RWPE2 (cell line): ENCODE measurements around the gene FUBP3.

ENCODE experiments used
- ATAC-seq: fragments of 200-7000 bp; cut with Tn5 transposase; 3 replicates; pipeline ENCODE4 v1.9.1; 2021; ENCODE audit warnings: low read depth
- DNase-seq: peaks from one replicate; pipeline ENCODE4 v3.0.0-alpha.2; 2020; ENCODE audit warnings: low spot score
- H3K27ac ChIP-seq: fragments of 450-650 bp; 2 replicates; pipeline ENCODE4 v1.5.1; 2017; ENCODE audit warnings: mild to moderate bottlenecking; ENCODE audit not compliant: poor library complexity, severe bottlenecking
- H3K27me3 ChIP-seq: fragments of 250-450 bp; sonication (Bioruptor Pico); 2 replicates; pipeline ENCODE4 v1.5.1; 2021; ENCODE audit warnings: mild to moderate bottlenecking, moderate library complexity; ENCODE audit not compliant: insufficient read depth, poor library complexity, severe bottlenecking
- H3K36me3 ChIP-seq: fragments of 250-450 bp; sonication (Bioruptor Pico); 2 replicates; pipeline ENCODE4 v1.5.1; 2020; ENCODE audit warnings: low read depth, mild to moderate bottlenecking, moderate library complexity
- H3K4me1 ChIP-seq: fragments of 250-450 bp; sonication (Bioruptor Pico); 2 replicates; pipeline ENCODE4 v1.5.1; 2021; ENCODE audit warnings: mild to moderate bottlenecking, moderate library complexity; ENCODE audit not compliant: insufficient read depth, poor library complexity, severe bottlenecking
- H3K4me3 ChIP-seq: fragments of 250-450 bp; sonication (Bioruptor Pico); 2 replicates; pipeline ENCODE4 v1.5.1; 2021; ENCODE audit warnings: mild to moderate bottlenecking, moderate library complexity; ENCODE audit not compliant: severe bottlenecking
- H3K9me3 ChIP-seq: fragments of 250-450 bp; sonication (Bioruptor Pico); 2 replicates; pipeline ENCODE4 v1.5.1; 2021; ENCODE audit warnings: mild to moderate bottlenecking, moderate library complexity; ENCODE audit not compliant: severe bottlenecking
- CTCF ChIP-seq: fragments of 450-650 bp; IDR thresholded peaks from one replicate; pipeline ENCODE4 v1.5.1; 2017; ENCODE audit warnings: mild to moderate bottlenecking, moderate library complexity; ENCODE audit not compliant: poor library complexity, severe bottlenecking

FUBP3 gene

GRCh38 chr9:130578865-130579737 is at the start of gene FUBP3:
Gene FUBP3 (plus strand): TSS chr9:130579577. CDS start chr9:130579681, 104 bp downstream.
- no peaks in the 10 kb centered on the region for H3K4me1 ChIP-seq
- ATAC-seq (peak; percentile 89), DNase-seq (peak; percentile 93)
- H3K27me3 ChIP-seq: no peaks in the 10 kb centered on the region
- H3K4me3 ChIP-seq: peak within 1 kb of the TSS; percentile 78
- peak within 1 kb of the TSS; percentile 87 for H3K27ac ChIP-seq
- no peak for TF ChIP-seq CTCF
- peaks cover 25% of the 10 kb centered on the region for H3K36me3 ChIP-seq
- H3K9me3 ChIP-seq: no peaks in the 10 kb centered on the region

- Histone ChIP-seq H3K4me1 (peaks cover 10% of the 10 kb centered on the region), H3K9me3 (no peaks in the 10 kb centered on the region), H3K27me3 (no peaks in the 10 kb centered on the region), H3K4me3 (no peak overlapping the region), H3K27ac (no peak overlapping the region), H3K36me3 (no peaks in the 10 kb centered on the region)
- ATAC-seq (0 out of 3 replicates have a peak, but pooled peaks have one; percentile 41), DNase-seq (no peak)
- TF ChIP-seq CTCF: no peak
Observed at GRCh38 chr9:130530938-130531337, 48.4 kb upstream of the FUBP3 start.

- ATAC-seq: no peak
Observed at GRCh38 chr9:130531670-130532069, 47.7 kb upstream of the FUBP3 start.

GRCh38 chr9:130532426-130533080 is 46.8 kb upstream of the FUBP3 start:
- no peak overlapping the region for H3K4me3 ChIP-seq
- no peak for TF ChIP-seq CTCF
- peaks cover 2% of the 10 kb centered on the region for H3K9me3 ChIP-seq
- H3K27ac ChIP-seq: no peak overlapping the region
- H3K27me3 ChIP-seq: no peaks in the 10 kb centered on the region
- no peak for DNase-seq
- peak; percentile 60; the same call in 2 of the 3 replicates for ATAC-seq
- H3K36me3 ChIP-seq: no peaks in the 10 kb centered on the region
- peaks cover 14% of the 10 kb centered on the region for H3K4me1 ChIP-seq

More at GRCh38 chr9:130531670-130532069, 47.7 kb upstream of the FUBP3 start:
- DNase-seq: no peak
- Histone ChIP-seq H3K27ac (no peak overlapping the region), H3K4me3 (no peak overlapping the region), H3K27me3 (no peaks in the 10 kb centered on the region), H3K9me3 (peaks cover under 1% of the 10 kb centered on the region), H3K4me1 (peaks cover 12% of the 10 kb centered on the region), H3K36me3 (no peaks in the 10 kb centered on the region)
- TF ChIP-seq CTCF: no peak
